ENCODE measurements around the gene ATG4B. TPM values are rescaled to one million over a fixed set of nuclear protein-coding genes. Genes with fewer than 3 reads are reported as not detected.

The ATG4B gene
- total RNA-seq, 1 donor from 2014 or later, result 101 TPM

DNA sequence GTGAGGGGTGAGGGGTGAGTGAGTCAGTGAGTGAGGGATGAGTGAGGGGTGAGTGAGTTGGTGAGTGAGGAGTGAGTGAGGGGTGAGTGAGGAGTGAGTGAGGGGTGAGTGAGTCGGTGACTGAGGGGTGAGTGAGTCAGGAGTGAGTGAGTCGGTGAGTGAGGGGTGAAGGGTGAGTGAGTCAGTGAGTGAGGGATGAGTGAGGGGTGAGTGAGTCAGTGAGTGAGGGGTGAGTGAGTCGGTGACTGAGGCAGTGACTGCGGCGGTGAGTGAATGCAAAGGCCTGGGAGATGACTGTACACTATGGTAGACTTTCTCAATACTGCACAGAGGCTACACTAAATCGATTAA, 17.1 kb upstream of the ATG4B start:
- no peak for DNase-seq
- peaks cover 16% of the 10 kb centered on the region for H3K36me3 Mint-ChIP-seq (ENCODE audit: low read depth)
- no peak overlapping the region for H3K4me3 Mint-ChIP-seq
- peaks cover 24% of the 10 kb centered on the region for H3K4me1 Mint-ChIP-seq
- intact Hi-C loops (cut with micrococcal nuclease), result no loop called here
- H3K27ac Mint-ChIP-seq, result peak overlapping the region; percentile 50
- TF ChIP-seq, protein P1, sequence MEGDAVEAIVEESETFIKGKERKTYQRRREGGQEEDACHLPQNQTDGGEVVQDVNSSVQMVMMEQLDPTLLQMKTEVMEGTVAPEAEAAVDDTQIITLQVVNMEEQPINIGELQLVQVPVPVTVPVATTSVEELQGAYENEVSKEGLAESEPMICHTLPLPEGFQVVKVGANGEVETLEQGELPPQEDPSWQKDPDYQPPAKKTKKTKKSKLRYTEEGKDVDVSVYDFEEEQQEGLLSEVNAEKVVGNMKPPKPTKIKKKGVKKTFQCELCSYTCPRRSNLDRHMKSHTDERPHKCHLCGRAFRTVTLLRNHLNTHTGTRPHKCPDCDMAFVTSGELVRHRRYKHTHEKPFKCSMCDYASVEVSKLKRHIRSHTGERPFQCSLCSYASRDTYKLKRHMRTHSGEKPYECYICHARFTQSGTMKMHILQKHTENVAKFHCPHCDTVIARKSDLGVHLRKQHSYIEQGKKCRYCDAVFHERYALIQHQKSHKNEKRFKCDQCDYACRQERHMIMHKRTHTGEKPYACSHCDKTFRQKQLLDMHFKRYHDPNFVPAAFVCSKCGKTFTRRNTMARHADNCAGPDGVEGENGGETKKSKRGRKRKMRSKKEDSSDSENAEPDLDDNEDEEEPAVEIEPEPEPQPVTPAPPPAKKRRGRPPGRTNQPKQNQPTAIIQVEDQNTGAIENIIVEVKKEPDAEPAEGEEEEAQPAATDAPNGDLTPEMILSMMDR (IDR thresholded peaks at IDR 0.05), result no peak
- POLR2A ChIA-PET, result no interaction called here
- peak; percentile 18 for ATAC-seq (ENCODE audit: low read depth)
- H3K9me3 Mint-ChIP-seq, result peaks cover 5% of the 10 kb centered on the region
- H3K27me3 Mint-ChIP-seq, result no peaks in the 10 kb centered on the region
- CTCF ChIA-PET, result no interaction called here

DNA sequence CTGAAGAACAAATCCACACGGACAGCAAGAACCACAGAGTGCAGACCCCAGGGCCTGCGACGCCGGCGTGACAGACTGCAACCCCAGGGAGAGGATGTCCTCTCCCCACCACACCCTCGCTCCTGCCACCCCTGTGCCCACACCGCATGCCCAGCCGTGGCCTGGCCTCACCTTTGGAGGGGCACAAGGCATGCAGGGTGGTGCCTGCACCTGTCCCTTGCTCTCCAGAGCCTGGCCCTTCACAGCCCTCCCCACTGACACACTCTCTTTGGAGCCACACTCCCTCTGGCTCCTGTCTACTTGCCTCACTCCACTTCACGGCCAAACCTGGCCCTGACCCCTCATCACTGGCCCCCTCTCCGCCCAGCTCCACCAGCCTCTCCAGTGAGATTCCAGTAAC, 9.8 kb upstream of the ATG4B start:
- Mint-ChIP-seq H3K27me3 (no peaks in the 10 kb centered on the region), H3K36me3 (ENCODE audit: low read depth) (peaks cover 34% of the 10 kb centered on the region), H3K27ac (no peak overlapping the region), H3K4me1 (peaks cover 4% of the 10 kb centered on the region), H3K4me3 (no peak overlapping the region), H3K9me3 (no peaks in the 10 kb centered on the region)
- intact Hi-C loops (cut with micrococcal nuclease), result no loop called here
- TF ChIP-seq, protein P1 (IDR thresholded peaks at IDR 0.05), result no peak
- ChIA-PET CTCF (no interaction called here), POLR2A (no interaction called here)
- DNase-seq (no peak), ATAC-seq (ENCODE audit: low read depth) (no peak)

DNA sequence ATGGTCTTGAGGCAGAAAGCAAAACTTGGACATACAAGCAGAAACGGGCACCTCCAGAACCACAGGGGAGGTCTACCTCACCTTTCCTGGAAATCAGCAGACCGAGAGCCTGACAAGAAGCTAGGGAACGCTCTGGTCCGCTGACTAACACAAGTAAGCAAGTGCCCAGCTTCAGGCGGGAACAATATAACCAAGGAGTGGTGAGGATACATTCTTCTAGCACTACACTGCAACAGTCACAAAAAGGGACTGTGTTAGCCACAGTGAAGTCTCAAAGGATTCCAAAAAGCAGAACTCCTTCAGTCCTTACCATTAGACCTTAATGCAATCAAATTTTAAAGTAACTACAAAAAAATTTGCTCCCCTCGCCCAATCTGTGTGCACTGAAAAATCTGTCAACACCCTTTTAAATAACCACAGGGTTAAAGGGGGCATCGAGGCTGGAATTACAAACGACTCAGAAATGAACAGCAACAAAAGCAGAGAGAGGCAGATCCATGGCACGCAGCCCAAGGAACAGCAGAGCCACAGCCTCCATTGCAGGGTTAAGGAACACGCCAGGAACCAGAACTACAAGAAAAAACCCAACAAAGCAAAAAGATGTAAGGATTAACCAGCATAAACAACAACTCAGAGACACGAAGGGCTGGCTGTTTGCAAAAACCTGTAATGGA, 7.6 kb upstream of the ATG4B start:
- Mint-ChIP-seq H3K9me3 (no peaks in the 10 kb centered on the region), H3K4me3 (no peak overlapping the region), H3K27me3 (no peaks in the 10 kb centered on the region), H3K4me1 (peaks cover 4% of the 10 kb centered on the region), H3K36me3 (ENCODE audit: low read depth) (peaks cover 44% of the 10 kb centered on the region), H3K27ac (no peak overlapping the region)
- no peak for ATAC-seq (ENCODE audit: low read depth)
- ChIA-PET CTCF (no interaction called here), POLR2A (interaction anchor here (0.7 to 1.6 kb wide), 2 partner anchors 20 to 212 kb away, joined by 3 to 4 read pairs; no protein-coding TSS in a partner anchor)
- DNase-seq, result no peak
- intact Hi-C loops (cut with micrococcal nuclease), result no loop called here
- TF ChIP-seq, protein P1 (IDR thresholded peaks at IDR 0.05), result no peak

DNA sequence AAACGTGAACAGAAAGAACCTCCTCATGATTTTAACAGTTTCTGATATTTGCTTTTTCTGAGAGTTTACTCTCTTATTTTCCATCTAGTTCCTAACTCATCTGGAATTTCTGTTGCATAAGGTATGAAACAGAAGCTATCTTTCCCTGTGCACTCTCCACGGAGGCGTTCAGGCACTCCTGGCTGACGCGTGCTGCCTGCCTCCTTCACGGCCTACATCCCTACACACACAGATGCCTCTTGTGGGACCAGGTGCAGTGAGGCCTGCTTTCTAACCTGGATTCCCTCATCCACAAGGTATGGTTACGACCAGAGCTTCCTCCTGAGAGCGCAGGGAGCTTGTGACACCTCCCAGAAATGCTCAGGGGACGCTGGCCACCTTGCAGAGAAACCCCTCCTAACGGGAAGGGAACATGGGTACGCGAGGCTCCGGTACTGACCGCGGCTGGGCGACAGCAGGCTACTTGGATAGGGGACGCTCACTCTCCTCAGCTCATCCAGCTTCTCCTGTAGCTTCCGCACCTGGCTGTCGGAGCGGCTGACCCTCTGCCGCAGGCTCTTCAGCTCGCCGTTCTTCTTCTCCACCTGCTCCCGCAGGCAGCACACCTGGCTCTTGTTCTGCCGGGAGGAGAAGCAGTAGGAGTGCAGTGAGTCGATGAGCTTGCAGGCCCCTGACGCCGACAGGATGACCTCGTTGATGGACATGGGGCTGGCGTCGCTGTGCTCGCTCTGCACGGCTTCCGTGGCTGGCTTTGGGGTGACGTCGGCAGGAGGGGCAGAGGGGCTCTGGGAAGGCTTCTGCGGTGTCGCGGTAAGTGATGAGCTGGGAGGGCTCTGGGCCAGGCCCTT, 4.8 kb upstream of the ATG4B start:
- ATAC-seq (ENCODE audit: low read depth) (no peak), DNase-seq (no peak)
- Mint-ChIP-seq H3K9me3 (no peaks in the 10 kb centered on the region), H3K36me3 (ENCODE audit: low read depth) (peaks cover 35% of the 10 kb centered on the region), H3K27ac (no peak overlapping the region), H3K4me3 (no peak overlapping the region), H3K4me1 (peaks cover 9% of the 10 kb centered on the region), H3K27me3 (no peaks in the 10 kb centered on the region)
- TF ChIP-seq, protein P1 (IDR thresholded peaks at IDR 0.05), result no peak
- ChIA-PET CTCF (no interaction called here), POLR2A (interaction anchor here (1.3 kb wide), 1 partner anchor 15 kb away, joined by 3 read pairs; no protein-coding TSS in a partner anchor)
- intact Hi-C loops (cut with micrococcal nuclease), result no loop called here

DNA sequence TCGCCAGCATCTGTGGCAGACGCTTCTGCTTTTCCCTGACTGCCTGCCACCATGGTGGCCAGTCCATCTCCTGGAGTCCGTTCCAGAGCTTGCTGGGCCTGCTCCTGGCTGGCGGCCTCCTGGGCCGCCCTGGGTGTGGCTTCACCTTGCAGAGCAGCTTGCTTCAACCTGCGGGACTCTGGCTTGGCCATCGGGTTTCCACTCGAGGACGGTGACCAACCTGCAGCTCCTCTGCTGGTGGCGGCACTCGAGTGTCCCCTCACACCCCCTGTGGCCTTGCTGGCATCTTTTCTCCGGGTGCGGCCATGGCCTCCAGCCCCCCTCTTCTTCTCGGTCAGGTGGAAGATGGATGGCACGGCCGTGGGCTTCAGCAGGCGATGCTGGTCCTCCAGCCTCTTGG, 3.9 kb upstream of the ATG4B start:
- TF ChIP-seq, protein P1 (IDR thresholded peaks at IDR 0.05), result no peak
- Mint-ChIP-seq H3K4me3 (no peak overlapping the region), H3K4me1 (peaks cover 15% of the 10 kb centered on the region), H3K9me3 (no peaks in the 10 kb centered on the region), H3K36me3 (ENCODE audit: low read depth) (peaks cover 27% of the 10 kb centered on the region), H3K27me3 (no peaks in the 10 kb centered on the region), H3K27ac (no peak overlapping the region)
- DNase-seq, result no peak
- ChIA-PET CTCF (no interaction called here), POLR2A (interaction anchor here (1.3 kb wide), 1 partner anchor 16 kb away, joined by 3 read pairs; no protein-coding TSS in a partner anchor)
- intact Hi-C loops (cut with micrococcal nuclease), result no loop called here
- ATAC-seq (ENCODE audit: low read depth), result no peak
